Peyer's patch (tissue), 4 donors: Measurements from ENCODE around the gene IDE. TPM values are rescaled to one million over a fixed set of nuclear protein-coding genes. Genes with fewer than 3 reads are reported as not detected.

Experiments
- DNase-seq, 3 donors: peaks; one replicate each; pipeline ENCODE4 v3.0.0-alpha.2; 2017 to 2019
- H3K27ac ChIP-seq, 4 donors: fragments of 200-600 bp; sonication (generic); one replicate each; pipeline ENCODE4 v1.5.1; 2016 to 2019
- H3K27me3 ChIP-seq, 2 donors: fragments of 200-600 bp; sonication (generic); one replicate each; pipeline ENCODE4 v1.5.1; 2019
- H3K36me3 ChIP-seq, 3 donors: fragments of 200-600 bp; sonication (generic); one replicate each; pipeline ENCODE4 v1.5.1; 2016 to 2019
- H3K4me1 ChIP-seq, 4 donors: fragments of 200-600 bp; sonication (generic); one replicate each; pipeline ENCODE4 v1.5.1; 2016 to 2019
- H3K4me3 ChIP-seq, 4 donors: fragments of 200-600 bp; sonication (generic); 1 replicate in 3 of 4; 2 replicates in 1 of 4; pipeline ENCODE4 v1.5.1; 2016 to 2019; ENCODE audit warnings: mild to moderate bottlenecking in 1 of 4
- H3K9me3 ChIP-seq, 4 donors: fragments of 200-600 bp; sonication (generic); one replicate each; pipeline ENCODE4 v1.5.1; 2016 to 2019; ENCODE audit warnings: mild to moderate bottlenecking in 1 of 4
- POLR2A ChIP-seq, 2 donors: fragments of 450-650 bp; IDR thresholded peaks; one replicate each; pipeline ENCODE4 v1.5.1; 2017; ENCODE audit warnings: antibody characterized with exemption in 2 of 2, mild to moderate bottlenecking in 2 of 2, moderate library complexity in 2 of 2
- total RNA-seq, 4 donors: library from RNA; depleted of rRNA; stranded (reverse); fragments of >200 nt; gene quantifications; one replicate each; pipeline ENCODE4 v1.1.0, GENCODE V29; 2016
- TF ChIP-seq, protein P1 (sequence below), 6 experiments: fragments of 450-650 bp in 4 of 6; fragments of 200-600 bp in 2 of 6; sonication (generic) in 1 of 6; IDR thresholded peaks; one replicate each; pipeline ENCODE4 v1.5.1; 2017 to 2019; ENCODE audit warnings: antibody characterized with exemption in 6 of 6, mild to moderate bottlenecking in 3 of 6, moderate library complexity in 1 of 6

Gene IDE
- total RNA-seq, 4 donors from 2014 or later: 27.1 to 71.8 (median 31.7) TPM

DNA sequence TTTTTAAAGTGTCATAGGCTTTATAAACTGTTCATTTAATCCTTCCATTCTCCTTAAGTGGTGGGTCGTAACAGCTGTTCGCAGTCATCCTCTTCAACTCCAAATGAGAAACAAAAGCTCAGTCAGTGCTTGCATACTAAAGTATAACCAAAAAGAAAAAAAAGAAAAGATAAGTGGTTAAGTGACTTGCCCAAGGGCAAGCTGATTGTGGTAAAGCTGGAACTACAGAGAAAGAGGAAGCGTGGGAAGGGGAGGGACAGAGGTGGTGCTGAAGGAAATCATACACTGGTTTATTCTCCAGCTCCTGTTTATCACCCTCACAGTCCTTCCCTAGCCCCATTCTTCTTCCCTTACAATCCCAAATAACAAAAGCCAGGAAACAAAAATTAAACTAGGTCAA lies 29.6 kb downstream of the IDE start:
- Histone ChIP-seq H3K36me3 (peaks cover 0 to 4% (median 0%) of the 10 kb centered on the region in 3 donors), H3K27ac (no peak overlapping the region), H3K27me3 (no peaks in the 10 kb centered on the region), H3K4me3 (no peak overlapping the region), H3K9me3 (no peaks in the 10 kb centered on the region), H3K4me1 (peaks cover 0 to 5% (median 2%) of the 10 kb centered on the region in 4 donors)
- no peak for TF ChIP-seq POLR2A (IDR thresholded peaks at IDR 0.05)
- TF ChIP-seq, protein P1, sequence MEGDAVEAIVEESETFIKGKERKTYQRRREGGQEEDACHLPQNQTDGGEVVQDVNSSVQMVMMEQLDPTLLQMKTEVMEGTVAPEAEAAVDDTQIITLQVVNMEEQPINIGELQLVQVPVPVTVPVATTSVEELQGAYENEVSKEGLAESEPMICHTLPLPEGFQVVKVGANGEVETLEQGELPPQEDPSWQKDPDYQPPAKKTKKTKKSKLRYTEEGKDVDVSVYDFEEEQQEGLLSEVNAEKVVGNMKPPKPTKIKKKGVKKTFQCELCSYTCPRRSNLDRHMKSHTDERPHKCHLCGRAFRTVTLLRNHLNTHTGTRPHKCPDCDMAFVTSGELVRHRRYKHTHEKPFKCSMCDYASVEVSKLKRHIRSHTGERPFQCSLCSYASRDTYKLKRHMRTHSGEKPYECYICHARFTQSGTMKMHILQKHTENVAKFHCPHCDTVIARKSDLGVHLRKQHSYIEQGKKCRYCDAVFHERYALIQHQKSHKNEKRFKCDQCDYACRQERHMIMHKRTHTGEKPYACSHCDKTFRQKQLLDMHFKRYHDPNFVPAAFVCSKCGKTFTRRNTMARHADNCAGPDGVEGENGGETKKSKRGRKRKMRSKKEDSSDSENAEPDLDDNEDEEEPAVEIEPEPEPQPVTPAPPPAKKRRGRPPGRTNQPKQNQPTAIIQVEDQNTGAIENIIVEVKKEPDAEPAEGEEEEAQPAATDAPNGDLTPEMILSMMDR (IDR thresholded peaks at IDR 0.05): no peak
- no peak for DNase-seq

GRCh38 chr10:92542458-92542857 lies 31.4 kb downstream of the IDE start:
- TF ChIP-seq POLR2A (IDR thresholded peaks at IDR 0.05): no peak
- TF ChIP-seq, protein P1 (IDR thresholded peaks at IDR 0.05): no peak

DNA sequence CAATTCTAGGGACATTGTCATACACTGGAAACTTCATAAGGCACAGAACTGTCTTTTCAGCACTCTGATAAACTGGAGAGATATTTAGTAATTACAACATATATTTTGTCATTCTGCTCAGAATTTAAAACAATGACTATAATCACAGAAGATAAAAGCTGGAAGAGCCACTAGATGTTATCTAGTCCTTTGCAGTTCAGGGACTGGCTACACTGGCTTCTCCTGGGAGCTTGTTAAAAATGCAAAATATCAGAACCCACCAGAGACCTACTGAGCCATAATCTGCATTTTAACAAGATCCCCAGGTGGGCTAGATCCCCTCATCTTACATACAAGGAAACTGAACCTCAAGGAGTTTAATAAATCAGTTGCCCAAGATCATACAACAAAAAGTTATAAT lies 32.3 kb downstream of the IDE start:
- Histone ChIP-seq H3K27ac (no peak overlapping the region), H3K4me3 (no peak overlapping the region), H3K27me3 (no peaks in the 10 kb centered on the region), H3K9me3 (no peaks in the 10 kb centered on the region), H3K4me1 (peaks cover 0 to 5% (median 2%) of the 10 kb centered on the region in 4 donors), H3K36me3 (peaks cover 0 to 9% (median 0%) of the 10 kb centered on the region in 3 donors)
- DNase-seq: no peak
- TF ChIP-seq, protein P1 (IDR thresholded peaks at IDR 0.05): no peak
- TF ChIP-seq POLR2A (IDR thresholded peaks at IDR 0.05): no peak

More at GRCh38 chr10:92542458-92542857, 31.4 kb downstream of the IDE start:
- DNase-seq: no peak
- Histone ChIP-seq H3K9me3 (no peaks in the 10 kb centered on the region), H3K27ac (no peak overlapping the region), H3K4me1 (peaks cover 0 to 5% (median 2%) of the 10 kb centered on the region in 4 donors), H3K4me3 (no peak overlapping the region), H3K36me3 (peaks cover 0 to under 1% (median 0%) of the 10 kb centered on the region in 3 donors), H3K27me3 (no peaks in the 10 kb centered on the region)

GRCh38 chr10:92538231-92538958 lies 35.5 kb downstream of the IDE start:
- H3K27ac ChIP-seq: no peak overlapping the region
- no peak for DNase-seq
- H3K4me3 ChIP-seq: no peak overlapping the region
- no peaks in the 10 kb centered on the region for H3K27me3 ChIP-seq
- no peaks in the 10 kb centered on the region for H3K4me1 ChIP-seq
- no peaks in the 10 kb centered on the region for H3K9me3 ChIP-seq
- H3K36me3 ChIP-seq: peaks cover 0 to 37% (median 2%) of the 10 kb centered on the region in 3 donors
- no peak for TF ChIP-seq POLR2A (IDR thresholded peaks at IDR 0.05)
- TF ChIP-seq, protein P1 (IDR thresholded peaks at IDR 0.05): no peak

GRCh38 chr10:92530891-92531535 lies 42.9 kb downstream of the IDE start:
- Histone ChIP-seq H3K4me1 (no peaks in the 10 kb centered on the region), H3K36me3 (peaks cover 0 to 73% (median 2%) of the 10 kb centered on the region in 3 donors), H3K27me3 (no peaks in the 10 kb centered on the region), H3K27ac (no peak overlapping the region), H3K9me3 (no peaks in the 10 kb centered on the region), H3K4me3 (no peak overlapping the region)
- DNase-seq: no peak
- TF ChIP-seq, protein P1 (IDR thresholded peaks at IDR 0.05): no peak
- no peak for TF ChIP-seq POLR2A (IDR thresholded peaks at IDR 0.05)
